H1 (cell line): Measurements from ENCODE around the gene TRAPPC2L. TPM values are rescaled to one million over a fixed set of nuclear protein-coding genes. Genes with fewer than 3 reads are reported as not detected.

Experiments used
- CTCF ChIA-PET: fragments of 300-600 bp; sonication (Branson Sonifier 250); formaldehyde crosslinking; loops from one replicate; lab custom pipeline; 2021; ENCODE audit not compliant: partially characterized antibody; lab: Charles Lee
- POLR2A ChIA-PET: fragments of 300-600 bp; sonication (Branson Sonifier 250); formaldehyde crosslinking; loops from one replicate; lab custom pipeline; 2021; ENCODE audit warnings: inconsistent platforms; ENCODE audit not compliant: partially characterized antibody; lab: Charles Lee
- DNase-seq, 2 experiments: peaks; one replicate each; pipeline versions ENCODE4 v3.0.0 to v3.0.0-alpha.2; 2010 to 2022; ENCODE audit warnings: low spot score in 2 of 2, low read depth in 1 of 2, mixed read lengths in 1 of 2
- FAIRE-seq: peaks from 2 replicates; lab custom pipeline; 2011; peaks lifted over from hg19 to GRCh38; lab: Jason Lieb, UNC
- H2AFZ ChIP-seq: 2 replicates; pipeline ENCODE4 v1.8.1; 2012; ENCODE audit warnings: low read length, inconsistent platforms
- H2AK5ac ChIP-seq: 2 replicates; pipeline ENCODE4 v1.6.1; 2013; ENCODE audit warnings: low read depth, low read length
- H2BK120ac ChIP-seq: replicated peaks from 2 replicates; pipeline ENCODE3; 2013; ENCODE audit warnings: low read depth, low read length, inconsistent platforms
- H2BK12ac ChIP-seq: 2 replicates; pipeline ENCODE4 v1.6.1; 2013; ENCODE audit warnings: low read depth, low read length
- H2BK15ac ChIP-seq: 2 replicates; pipeline ENCODE4 v1.6.1; 2013; ENCODE audit warnings: low read length
- H2BK20ac ChIP-seq: 2 replicates; pipeline ENCODE4 v1.6.1; 2013; ENCODE audit warnings: low read length
- H2BK5ac ChIP-seq: 2 replicates; pipeline ENCODE4 v1.6.1; 2013; ENCODE audit warnings: low read depth, low read length
- H3K14ac ChIP-seq: 2 replicates; pipeline ENCODE4 v1.6.1; 2013; ENCODE audit warnings: inconsistent platforms; ENCODE audit not compliant: insufficient read length
- H3K18ac ChIP-seq: 2 replicates; pipeline ENCODE4 v1.6.1; 2013; ENCODE audit warnings: low read length; ENCODE audit errors: extremely low read depth
- H3K23ac ChIP-seq: 2 replicates; pipeline ENCODE4 v1.6.1; 2013; ENCODE audit warnings: inconsistent platforms; ENCODE audit not compliant: insufficient read length
- H3K23me2 ChIP-seq: 2 replicates; pipeline ENCODE4 v1.6.1; 2013; ENCODE audit warnings: low read depth, low read length
- H3K27ac ChIP-seq: 2 replicates; pipeline ENCODE4 v1.6.1; 2011; ENCODE audit warnings: low read depth, low read length, inconsistent platforms
- H3K27me3 ChIP-seq, 4 experiments: replicated peaks in 1 of 4; 1 replicate in 1 of 4; 2 replicates in 3 of 4; pipeline versions ENCODE4 v1.6.1 to v1.8.1; 2011 to 2013; ENCODE audit warnings: low read length in 3 of 4, mild to moderate bottlenecking in 3 of 4, inconsistent platforms in 2 of 4, mixed read lengths in 2 of 4, moderate library complexity in 1 of 4; ENCODE audit not compliant: control insufficient read depth in 3 of 4, insufficient read depth in 3 of 4; ENCODE audit errors: extremely low read depth in 1 of 4
- H3K36me3 ChIP-seq, 4 experiments: 2 replicates each; pipeline versions ENCODE4 v1.6.1 to v1.8.1; 2011 to 2013; ENCODE audit warnings: mild to moderate bottlenecking in 4 of 4, low read length in 3 of 4, moderate library complexity in 2 of 4, control low read depth in 1 of 4, inconsistent platforms in 1 of 4; ENCODE audit not compliant: insufficient read depth in 4 of 4, control insufficient read depth in 2 of 4
- H3K4ac ChIP-seq: replicated peaks from 2 replicates; pipeline ENCODE3; 2013; ENCODE audit warnings: low read length, low read depth, mixed read lengths, inconsistent platforms; ENCODE audit not compliant: insufficient read length
- H3K4me1 ChIP-seq, 4 experiments: replicated peaks in 1 of 4; 1 replicate in 1 of 4; 2 replicates in 3 of 4; pipeline versions ENCODE4 v1.6.1 to v1.8.1; 2011 to 2013; ENCODE audit warnings: low read length in 3 of 4, inconsistent platforms in 2 of 4, mixed read lengths in 1 of 4; ENCODE audit not compliant: insufficient read depth in 4 of 4, control insufficient read depth in 3 of 4
- H3K4me2 ChIP-seq, 2 experiments: 2 replicates each; pipeline versions ENCODE4 v1.6.1 to v1.8.1; 2011 to 2013; ENCODE audit warnings: low read depth in 2 of 2, low read length in 2 of 2, control low read depth in 1 of 2, inconsistent platforms in 1 of 2, mild to moderate bottlenecking in 1 of 2; ENCODE audit not compliant: insufficient read depth in 1 of 2
- H3K4me3 ChIP-seq, 4 experiments: fragments of 200-600, 300-600 bp in 1 of 4; sonication (generic), shearing (Covaris generic), sonication (Bioruptor Twin) in 1 of 4; 2 replicates each; pipeline versions ENCODE4 v1.5.1 to v1.8.1; 2011 to 2016; ENCODE audit warnings: low read length in 4 of 4, low read depth in 3 of 4, control low read depth in 2 of 4, inconsistent platforms in 2 of 4, mild to moderate bottlenecking in 2 of 4, mixed read lengths in 1 of 4, moderate library complexity in 1 of 4; ENCODE audit not compliant: insufficient read depth in 2 of 4; ENCODE audit errors: extremely low read depth in 1 of 4
- H3K56ac ChIP-seq: replicated peaks from 2 replicates; pipeline ENCODE3; 2013; ENCODE audit warnings: low read depth, mild to moderate bottlenecking, mixed read lengths, low read length, inconsistent platforms; ENCODE audit not compliant: insufficient read length
- H3K79me1 ChIP-seq: 2 replicates; pipeline ENCODE4 v1.6.1; 2013; ENCODE audit warnings: low read depth, low read length, control low read depth
- H3K79me2 ChIP-seq, 2 experiments: 2 replicates each; pipeline versions ENCODE4 v1.6.1 to v1.8.1; 2012 to 2013; ENCODE audit warnings: low read length in 2 of 2, mild to moderate bottlenecking in 2 of 2, inconsistent platforms in 1 of 2; ENCODE audit not compliant: insufficient read depth in 2 of 2, control insufficient read depth in 1 of 2
- H3K9ac ChIP-seq, 4 experiments: replicated peaks in 1 of 4; 1 replicate in 1 of 4; 2 replicates in 3 of 4; pipeline versions ENCODE4 v1.6.1 to v1.8.1; 2011 to 2013; ENCODE audit warnings: low read depth in 3 of 4, low read length in 3 of 4, control low read depth in 2 of 4, mild to moderate bottlenecking in 2 of 4, moderate library complexity in 2 of 4, inconsistent platforms in 1 of 4; ENCODE audit errors: extremely low read depth in 1 of 4
- H3K9me3 ChIP-seq, 2 experiments: 2 replicates each; pipeline versions ENCODE4 v1.6.1 to v1.8.1; 2012 to 2013; ENCODE audit warnings: mild to moderate bottlenecking in 2 of 2, moderate library complexity in 2 of 2, control low read depth in 1 of 2, inconsistent platforms in 1 of 2, low read depth in 1 of 2, low read length in 1 of 2, mixed read lengths in 1 of 2; ENCODE audit not compliant: insufficient read depth in 2 of 2
- H4K20me1 ChIP-seq, 2 experiments: replicated peaks in 1 of 2; 2 replicates each; pipeline versions ENCODE3 to v1.8.1; 2011 to 2013; ENCODE audit warnings: inconsistent platforms in 2 of 2, low read length in 2 of 2, mild to moderate bottlenecking in 1 of 2; ENCODE audit not compliant: insufficient read depth in 2 of 2, control insufficient read depth in 1 of 2
- H4K5ac ChIP-seq: 2 replicates; pipeline ENCODE4 v1.6.1; 2013; ENCODE audit warnings: low read length, low read depth, mixed read lengths, inconsistent platforms; ENCODE audit not compliant: insufficient read length
- H4K8ac ChIP-seq: 2 replicates; pipeline ENCODE4 v1.8.0; 2013; ENCODE audit warnings: mild to moderate bottlenecking, moderate library complexity, low read length, inconsistent platforms; ENCODE audit not compliant: insufficient read depth; ENCODE audit errors: extremely low read depth
- H4K91ac ChIP-seq: replicated peaks from 2 replicates; pipeline ENCODE3; 2013; ENCODE audit warnings: low read length, mixed read lengths, inconsistent platforms; ENCODE audit not compliant: insufficient read length
- ATF3 ChIP-seq: IDR thresholded peaks from 2 replicates; pipeline ENCODE4 v1.6.1; 2011; ENCODE audit warnings: low read depth, mild to moderate bottlenecking, low read length; ENCODE audit not compliant: insufficient read depth
- CTCF ChIP-seq, 3 experiments: IDR thresholded peaks; 1 replicate in 2 of 3; 2 replicates in 1 of 3; pipeline versions ENCODE4 v1.5.1 to v1.6.1; 2011; ENCODE audit warnings: low read length in 3 of 3, mild to moderate bottlenecking in 3 of 3, inconsistent platforms in 2 of 3, low read depth in 1 of 3, moderate library complexity in 1 of 3; ENCODE audit not compliant: insufficient read depth in 1 of 3; ENCODE audit errors: control extremely low read depth in 1 of 3
- WGBS, 2 experiments: shearing (Covaris generic) in 1 of 2; methylation state at CpG; one replicate each; pipeline versions ENCODE4 v1.1.6 to v1.1.7; 2013 to 2015; ENCODE audit warnings: low lambda C conversion rate in 2 of 2, mixed read lengths in 2 of 2, inconsistent platforms in 1 of 2, low coverage in 1 of 2, missing lambda C conversion rate in 1 of 2; ENCODE audit not compliant: insufficient replicate concordance in 2 of 2, insufficient coverage in 1 of 2, insufficient read length in 1 of 2; ENCODE audit errors: extremely low coverage in 1 of 2, missing lambda C conversion rate in 1 of 2; 5-methylcytosine and 5-hydroxymethylcytosine counted together
- polyA plus RNA-seq, 7 experiments: library from polyadenylated mRNA; depleted of rRNA in 3 of 7; stranded (reverse) in 5 of 7; unstranded in 2 of 7; fragments of >200 nt in 5 of 7; fragments of 200-250 nt in 2 of 7; gene quantifications; 1 replicate in 5 of 7; 2 replicates in 1 of 7; 4 replicates in 1 of 7; pipeline versions ENCODE4 v1.2.1 to v1.2.3, GENCODE V29; 2011 to 2013; ENCODE audit warnings: missing spikeins in 2 of 7, mixed read lengths in 2 of 7
- total RNA-seq: library from RNA; stranded (reverse); fragmentation: NEBNext Ultra II Directional; extraction: Animal tissue kit (Norgen Biotek cat#: 25700); gene quantifications from 2 replicates; pipeline ENCODE4 v1.2.1, GENCODE V29; 2021

Gene TRAPPC2L
- total and polyA plus RNA-seq, 2 of the 8 experiments (the other 6 are each of a cell fraction or from before 2014, with no cell fraction given): 98.7 to 133 TPM

GRCh38 chr16:88907768-88908167, 50.8 kb downstream of the TRAPPC2L start:
- H3K56ac ChIP-seq: no peak overlapping the region
- H2BK5ac ChIP-seq: no peak overlapping the region
- H2BK20ac ChIP-seq: no peak overlapping the region
- no peak overlapping the region for H2BK15ac ChIP-seq
- no peak overlapping the region; the same call in 1 of the 2 replicates for H2BK12ac ChIP-seq
- H3K18ac ChIP-seq: no peak overlapping the region
- no peaks in the 10 kb centered on the region for H3K79me2 ChIP-seq
- no peak overlapping the region for H3K23ac ChIP-seq
- WGBS, 2 experiments: 75% methylated on average over 4 of the region's 4 CpGs; no CpG with 5 or more reads in 1 of the 2 experiments
- no peak overlapping the region for H3K9ac ChIP-seq
- no peak overlapping the region for H3K4me2 ChIP-seq
- H3K79me1 ChIP-seq: no peaks in the 10 kb centered on the region
- H3K14ac ChIP-seq: no peak overlapping the region
- H3K27ac ChIP-seq: no peak overlapping the region
- DNase-seq (no peak), FAIRE-seq (no peak)
- H4K8ac ChIP-seq: no peak overlapping the region
- ChIA-PET CTCF (interaction anchor here (0.7 to 1.5 kb wide), 5 partner anchors 9 to 225 kb away, joined by 3 read pairs; no protein-coding TSS in a partner anchor), POLR2A (no interaction called here)
- no peaks in the 10 kb centered on the region for H3K27me3 ChIP-seq
- H4K91ac ChIP-seq: no peak overlapping the region
- H3K4me1 ChIP-seq: peaks cover 0 to 8% (median 1%) of the 10 kb centered on the region in 4 experiments; a peak in 3 of 7 replicates
- no peak overlapping the region for H3K4me3 ChIP-seq
- no peak overlapping the region for H3K4ac ChIP-seq
- H4K20me1 ChIP-seq: peaks cover 0 to 4% of the 10 kb centered on the region in 2 experiments
- no peaks in the 10 kb centered on the region for H3K36me3 ChIP-seq
- peak overlapping the region; percentile 53; the same call in 1 of the 2 replicates for H2AK5ac ChIP-seq
- TF ChIP-seq ATF3 (no peak), CTCF (IDR thresholded peaks at IDR 0.05; ENCODE audit: control extremely low read depth in 1 of 3, insufficient read depth in 1 of 3, low read depth in 1 of 3, low read length in 3 of 3) (peak in 1 of 3 experiments; percentile 1; a peak in 1 of 4 replicates)
- H4K5ac ChIP-seq: no peak overlapping the region
- H3K9me3 ChIP-seq: no peaks in the 10 kb centered on the region
- no peak overlapping the region for H2BK120ac ChIP-seq
- no peaks in the 10 kb centered on the region for H3K23me2 ChIP-seq
- H2AFZ ChIP-seq: no peak overlapping the region
